Measurements from ENCODE around the gene LRIT3.
"Not testable (repeated sequence)": the region's sequence is repeated elsewhere in the genome, so short reads cannot be mapped to it uniquely, and the experiment has no call there.

LRIT3 gene

GRCh38 chr4:109846395-109847098 lies 1.4 kb upstream of the LRIT3 start:
- DNase-seq, result no peak

- DNase-seq, result no peak
Observed at GRCh38 chr4:109848501-109848900, 594 bp downstream of the LRIT3 start.

GRCh38 chr4:109850601-109851000 lies 2.7 kb downstream of the LRIT3 start:
- DNase-seq, result no peak

GRCh38 chr4:109859426-109860300 lies 11.8 kb downstream of the LRIT3 start:
- DNase-seq, result not testable (repeated sequence)

GRCh38 chr4:109861271-109861670 lies 13.4 kb downstream of the LRIT3 start:
- no peak for DNase-seq

- DNase-seq, result no peak
Observed at GRCh38 chr4:109861916-109862511, 14.1 kb downstream of the LRIT3 start.

- DNase-seq, result no peak
Observed at GRCh38 chr4:109864134-109864533, 16.2 kb downstream of the LRIT3 start.

- no peak for DNase-seq
Observed at GRCh38 chr4:109870061-109870460, 22.2 kb downstream of the LRIT3 start.

GRCh38 chr4:109872065-109872464 lies 24.2 kb downstream of the LRIT3 start:
- DNase-seq, result no peak

- no peak for DNase-seq
Observed at GRCh38 chr4:109872950-109873656, 25.2 kb downstream of the LRIT3 start.

- DNase-seq, result no peak
Observed at GRCh38 chr4:109873791-109874514, 26.0 kb downstream of the LRIT3 start.

- no peak for DNase-seq
Observed at GRCh38 chr4:109875106-109875505, 27.2 kb downstream of the LRIT3 start.

GRCh38 chr4:109875553-109875952 lies 27.6 kb downstream of the LRIT3 start:
- DNase-seq, result not testable (repeated sequence)

GRCh38 chr4:109876634-109877265 lies 28.8 kb downstream of the LRIT3 start:
- no peak for DNase-seq

GRCh38 chr4:109877400-109877799 lies 29.5 kb downstream of the LRIT3 start:
- no peak for DNase-seq

- no peak for DNase-seq
Observed at GRCh38 chr4:109878355-109878754, 30.4 kb downstream of the LRIT3 start.

GRCh38 chr4:109879081-109879480 lies 31.2 kb downstream of the LRIT3 start:
- no peak for DNase-seq

- DNase-seq, result no peak
Observed at GRCh38 chr4:109879636-109880314, 31.9 kb downstream of the LRIT3 start.

GRCh38 chr4:109886303-109886702 lies 38.4 kb downstream of the LRIT3 start:
- DNase-seq, result no peak

GRCh38 chr4:109887071-109887470 lies 39.2 kb downstream of the LRIT3 start:
- no peak for DNase-seq

Data from hypothalamus (tissue), 51 donors.